Spleen (tissue), 13 donors: ENCODE measurements around the gene LRRC74B. TPM values are rescaled to one million over a fixed set of nuclear protein-coding genes. Genes with fewer than 3 reads are reported as not detected.

Source experiments
- DNase-seq: peaks from one replicate; pipeline ENCODE4 v3.0.0-alpha.2; 2020
- H3K27ac ChIP-seq, 8 donors: fragments of 200-600 bp; sonication (generic) in 7 of 8; 1 replicate in 4 of 8; 2 replicates in 4 of 8; pipeline versions ENCODE4 v1.5.0 to v1.8.0; 2016 to 2021; ENCODE audit warnings: inconsistent platforms in 4 of 8, mild to moderate bottlenecking in 4 of 8, moderate library complexity in 1 of 8
- H3K27me3 ChIP-seq, 7 donors: fragments of 200-600 bp; sonication (generic) in 6 of 7; replicated peaks in 1 of 7; 1 replicate in 4 of 7; 2 replicates in 3 of 7; pipeline versions ENCODE4 v1.5.0 to v1.8.0; 2016 to 2021; ENCODE audit warnings: inconsistent platforms in 3 of 7, mild to moderate bottlenecking in 1 of 7
- H3K36me3 ChIP-seq, 6 donors: fragments of 200-600 bp; sonication (generic) in 5 of 6; 1 replicate in 4 of 6; 2 replicates in 2 of 6; pipeline versions ENCODE4 v1.5.0 to v1.8.0; 2016 to 2021; ENCODE audit warnings: inconsistent platforms in 2 of 6
- H3K4me1 ChIP-seq, 6 donors: fragments of 200-600 bp; sonication (generic) in 5 of 6; 1 replicate in 3 of 6; 2 replicates in 3 of 6; pipeline versions ENCODE4 v1.5.0 to v1.8.0; 2016 to 2021; ENCODE audit warnings: inconsistent platforms in 3 of 6
- H3K4me3 ChIP-seq, 8 donors: fragments of 200-600 bp; sonication (generic) in 7 of 8; 1 replicate in 4 of 8; 2 replicates in 4 of 8; pipeline versions ENCODE4 v1.5.0 to v1.8.0; 2016 to 2021; ENCODE audit warnings: inconsistent platforms in 4 of 8, mild to moderate bottlenecking in 4 of 8, moderate library complexity in 2 of 8
- H3K9me3 ChIP-seq, 8 donors: fragments of 200-600 bp; sonication (generic) in 7 of 8; 1 replicate in 4 of 8; 2 replicates in 4 of 8; pipeline versions ENCODE4 v1.5.0 to v1.8.0; 2016 to 2021; ENCODE audit warnings: inconsistent platforms in 4 of 8
- CTCF ChIP-seq, 11 experiments: fragments of 200-600 bp in 7 of 11; fragments of 450-650 bp in 4 of 11; sonication (generic) in 4 of 11; IDR thresholded peaks in 8 of 11; conservative IDR thresholded peaks in 3 of 11; 1 replicate in 7 of 11; 2 replicates in 4 of 11; pipeline versions ENCODE4 v1.4.0 to v1.8.0; 2016 to 2021; ENCODE audit warnings: antibody characterized with exemption in 11 of 11, inconsistent platforms in 4 of 11, mild to moderate bottlenecking in 1 of 11
- POLR2AphosphoS5 ChIP-seq, 3 donors: sonication (generic); formaldehyde crosslinking; IDR thresholded peaks; one replicate each; pipeline ENCODE4 v1.5.1; 2017; ENCODE audit warnings: antibody characterized with exemption in 3 of 3
- WGBS, 5 donors: extraction: QIAGEN DNeasy Blood & Tissue Kit in 3 of 5; methylation state at CpG; one replicate each; pipeline versions ENCODE4 v1.1.5 to v1.1.7; 2013 to 2018; 5-methylcytosine and 5-hydroxymethylcytosine counted together
- intact Hi-C: fragments of 100-400 bp; cut with DNase I; formaldehyde crosslinking; loops from one replicate; pipeline ENCODE4 v1.15.0; 2023; ENCODE audit warnings: low total_unique reads
- long read RNA-seq, 2 donors: transcript quantifications; one replicate each; lab custom pipeline, GENCODE V29; 2026
- polyA plus RNA-seq, 3 donors: library from polyadenylated mRNA; stranded (reverse); fragments of 200-250 nt; gene quantifications; one replicate each; pipeline ENCODE4 v1.2.1, GENCODE V29; 2013
- total RNA-seq, 7 donors: library from RNA; depleted of rRNA in 3 of 7; stranded (reverse); fragments of >200 nt in 3 of 7; fragmentation: NEBNext Ultra II Directional in 4 of 7; extraction: Animal tissue kit (Norgen Biotek cat#: 25700) in 4 of 7; gene quantifications; one replicate each; pipeline versions ENCODE4 v1.1.0 to v1.2.1, GENCODE V29; 2016 to 2021
- donor health status: healthy with polysubstance abuse.
- donor health status: DM: no; HTN: no; CAD: no; lungs with moderate emphysema.
- donor health status: DM: no; HTN: no; CAD: no.
- donor health status: Bipolar disorder and iron deficiency.
- donor health status: healthy.
- donor health status: DM: no; HTN: no; CAD: no.
- donor health status: DM: yes; HTN: yes; CAD: no.

The LRRC74B gene
- total RNA-seq (not detected), polyA plus RNA-seq (under 1 TPM in 1 of 3 donors, not detected in 2; 0.03 TPM)
- long read RNA-seq, donor 1, result 0 reads
- long read RNA-seq, donor 2, result 0 reads

GRCh38 chr22:21045585-21046294 is at the start of gene LRRC74B:
Gene LRRC74B (plus strand): TSS chr22:21045946. CDS start chr22:21045987, 41 bp downstream.
- Histone ChIP-seq H3K4me1 (peaks cover 11 to 34% (median 29%) of the 10 kb centered on the region in 6 donors), H3K4me3 (peak within 1 kb of the TSS; percentile 12 to 55 (median 20)), H3K27ac (peak within 1 kb of the TSS in 5 of 8 donors; percentile 20 to 79 (median 62)), H3K36me3 (no peaks in the 10 kb centered on the region), H3K27me3 (peaks cover 0 to 37% (median 0%) of the 10 kb centered on the region in 7 donors), H3K9me3 (no peaks in the 10 kb centered on the region)
- TF ChIP-seq POLR2AphosphoS5 (IDR thresholded peaks at IDR 0.05) (peak in 2 of 3 donors; percentile 34 to 53), CTCF (IDR thresholded peaks at IDR 0.05 in 8 of 11, conservative IDR thresholded peaks at IDR 0.05 in 3 of 11) (no peak)
- intact Hi-C loops, result no loop called here
- 8 to 16% (median 11%) methylated on average over 30 to 47 of the region's 47 CpGs for WGBS, 5 donors
- DNase-seq, result peak; percentile 92

DNA sequence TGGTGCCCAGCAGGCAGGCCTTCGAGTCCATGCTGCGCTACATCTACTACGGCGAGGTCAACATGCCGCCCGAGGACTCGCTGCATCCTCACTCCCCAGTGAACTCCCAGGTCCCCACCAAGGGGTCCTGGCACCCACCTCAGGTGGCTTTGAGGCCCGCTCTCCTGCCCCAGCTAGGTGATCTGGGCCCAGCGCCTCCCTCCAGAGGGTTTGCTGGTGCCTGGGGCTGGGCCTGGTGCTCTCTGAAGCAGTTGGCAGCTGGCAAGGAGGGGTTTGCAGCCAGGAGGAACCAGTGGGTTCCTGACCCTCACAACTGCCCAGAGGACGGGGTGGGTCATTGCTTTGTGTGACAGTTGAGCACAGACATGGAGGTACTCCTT is 49.7 kb upstream of the LRRC74B start:
- Histone ChIP-seq H3K36me3 (peaks cover 3 to 98% (median 80%) of the 10 kb centered on the region in 6 donors), H3K27me3 (no peaks in the 10 kb centered on the region), H3K4me1 (peaks cover 15 to 31% (median 18%) of the 10 kb centered on the region in 6 donors), H3K9me3 (no peaks in the 10 kb centered on the region), H3K27ac (no peak overlapping the region), H3K4me3 (no peak overlapping the region)
- 90 to 96% (median 93%) methylated on average over 5 to 10 of the region's 10 CpGs for WGBS, 5 donors
- no peak for DNase-seq
- TF ChIP-seq POLR2AphosphoS5 (IDR thresholded peaks at IDR 0.05) (peak in 1 of 3 donors; percentile 53), CTCF (IDR thresholded peaks at IDR 0.05 in 8 of 11, conservative IDR thresholded peaks at IDR 0.05 in 3 of 11) (no peak)
- intact Hi-C loops, result no loop called here

GRCh38 chr22:20996598-20997535 is 48.9 kb upstream of the LRRC74B start:
- Histone ChIP-seq H3K9me3 (no peaks in the 10 kb centered on the region), H3K4me1 (peaks cover 16 to 37% (median 22%) of the 10 kb centered on the region in 6 donors), H3K27ac (no peak overlapping the region), H3K36me3 (peaks cover 3 to 89% (median 73%) of the 10 kb centered on the region in 6 donors), H3K27me3 (no peaks in the 10 kb centered on the region), H3K4me3 (no peak overlapping the region)
- intact Hi-C loops, result no loop called here
- WGBS, 5 donors, result 90 to 95% (median 92%) methylated on average over 24 to 27 of the region's 27 CpGs
- DNase-seq, result no peak
- no peak for TF ChIP-seq CTCF (IDR thresholded peaks at IDR 0.05 in 8 of 11, conservative IDR thresholded peaks at IDR 0.05 in 3 of 11)
- peak; percentile 2 to 75 (median 45) for TF ChIP-seq POLR2AphosphoS5 (IDR thresholded peaks at IDR 0.05)
